ENCODE measurements around the gene NPAS3.

Gene NPAS3

GRCh38 chr14:33598582-33598981 is 659.9 kb downstream of the NPAS3 start:
- Histone ChIP-seq H3K27me3 (ENCODE audit: low read depth, low read length) (no peaks in the 10 kb centered on the region), H3K9ac (ENCODE audit: low read length) (no peak overlapping the region), H3K27ac (ENCODE audit: low read length) (no peak overlapping the region), H3K4me3 (ENCODE audit: low read length) (no peak overlapping the region), H3K4me2 (ENCODE audit: low read length) (no peak overlapping the region), H3K9me3 (ENCODE audit: insufficient read depth, low read length) (no peaks in the 10 kb centered on the region), H4K20me1 (ENCODE audit: insufficient read depth, low read length) (no peaks in the 10 kb centered on the region), H3K4me1 (ENCODE audit: low read length) (peaks cover 4% of the 10 kb centered on the region; the same call in 1 of the 2 replicates), H2AFZ (ENCODE audit: low read depth, low read length) (no peak overlapping the region), H3K79me2 (ENCODE audit: low read length) (no peaks in the 10 kb centered on the region), H3K36me3 (replicated peaks; ENCODE audit: low read depth, low read length) (no peaks in the 10 kb centered on the region)
- no peak for TF ChIP-seq EZH2phosphoT487 (IDR thresholded peaks at IDR 0.05; ENCODE audit: low read depth)
- no peak for TF ChIP-seq CTCF (IDR thresholded peaks at IDR 0.05; ENCODE audit: low read depth, low read length)

DNA sequence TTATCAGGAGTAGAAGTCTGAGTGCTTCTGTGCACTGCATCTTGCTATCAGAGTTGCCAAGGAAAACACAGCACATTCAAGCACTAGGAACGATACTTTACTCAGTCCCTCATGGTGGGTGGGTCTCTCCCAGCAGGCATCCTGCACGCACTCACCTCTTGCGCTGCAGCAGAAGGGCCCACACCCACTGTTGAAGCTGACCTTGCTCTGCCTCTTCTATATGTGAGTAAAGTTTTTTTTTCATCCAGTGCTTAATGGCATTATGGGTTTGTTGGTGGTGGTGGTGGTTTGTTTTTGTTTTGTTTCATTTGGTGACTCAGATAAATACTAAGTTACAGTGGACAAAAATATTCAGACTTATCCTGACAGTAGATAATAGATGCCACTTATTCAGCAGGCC is 663.7 kb downstream of the NPAS3 start:
- Histone ChIP-seq H2AFZ (ENCODE audit: low read depth, low read length) (no peak overlapping the region), H3K27ac (ENCODE audit: low read length) (no peak overlapping the region), H3K27me3 (ENCODE audit: low read depth, low read length) (no peaks in the 10 kb centered on the region)

GRCh38 chr14:33606591-33606990 is 667.9 kb downstream of the NPAS3 start:
- Histone ChIP-seq H3K79me2 (ENCODE audit: low read length) (no peaks in the 10 kb centered on the region), H3K4me2 (ENCODE audit: low read length) (no peak overlapping the region), H2AFZ (ENCODE audit: low read depth, low read length) (no peak overlapping the region), H3K9me3 (ENCODE audit: insufficient read depth, low read length) (no peaks in the 10 kb centered on the region), H3K36me3 (replicated peaks; ENCODE audit: low read depth, low read length) (no peaks in the 10 kb centered on the region), H3K4me3 (ENCODE audit: low read length) (no peak overlapping the region), H3K9ac (ENCODE audit: low read length) (no peak overlapping the region), H3K4me1 (ENCODE audit: low read length) (peaks cover 5% of the 10 kb centered on the region; the same call in 1 of the 2 replicates), H3K27ac (ENCODE audit: low read length) (no peak overlapping the region), H3K27me3 (ENCODE audit: low read depth, low read length) (no peaks in the 10 kb centered on the region), H4K20me1 (ENCODE audit: insufficient read depth, low read length) (no peaks in the 10 kb centered on the region)
- TF ChIP-seq EZH2phosphoT487 (IDR thresholded peaks at IDR 0.05; ENCODE audit: low read depth): no peak
- no peak for TF ChIP-seq CTCF (IDR thresholded peaks at IDR 0.05; ENCODE audit: low read depth, low read length)

More for the DNA sequence above, 663.7 kb downstream of the NPAS3 start:
- Histone ChIP-seq H3K4me1 (ENCODE audit: low read length) (peaks cover 5% of the 10 kb centered on the region; the same call in 1 of the 2 replicates), H3K36me3 (replicated peaks; ENCODE audit: low read depth, low read length) (no peaks in the 10 kb centered on the region), H4K20me1 (ENCODE audit: insufficient read depth, low read length) (no peaks in the 10 kb centered on the region), H3K4me2 (ENCODE audit: low read length) (no peak overlapping the region), H3K4me3 (ENCODE audit: low read length) (no peak overlapping the region), H3K9ac (ENCODE audit: low read length) (no peak overlapping the region), H3K9me3 (ENCODE audit: insufficient read depth, low read length) (no peaks in the 10 kb centered on the region), H3K79me2 (ENCODE audit: low read length) (no peaks in the 10 kb centered on the region)
- TF ChIP-seq EZH2phosphoT487 (IDR thresholded peaks at IDR 0.05; ENCODE audit: low read depth) (no peak), CTCF (IDR thresholded peaks at IDR 0.05; ENCODE audit: low read depth, low read length) (no peak)

GRCh38 chr14:33609582-33609981 is 670.9 kb downstream of the NPAS3 start:
- H3K79me2 ChIP-seq (ENCODE audit: low read length): no peaks in the 10 kb centered on the region
- no peaks in the 10 kb centered on the region for H3K4me1 ChIP-seq (ENCODE audit: low read length)
- H3K9me3 ChIP-seq (ENCODE audit: insufficient read depth, low read length): no peaks in the 10 kb centered on the region
- H3K9ac ChIP-seq (ENCODE audit: low read length): no peak overlapping the region
- TF ChIP-seq CTCF (IDR thresholded peaks at IDR 0.05; ENCODE audit: low read depth, low read length) (no peak), EZH2phosphoT487 (IDR thresholded peaks at IDR 0.05; ENCODE audit: low read depth) (no peak)
- H3K4me2 ChIP-seq (ENCODE audit: low read length): no peak overlapping the region
- H4K20me1 ChIP-seq (ENCODE audit: insufficient read depth, low read length): no peaks in the 10 kb centered on the region
- no peaks in the 10 kb centered on the region for H3K36me3 ChIP-seq (replicated peaks; ENCODE audit: low read depth, low read length)
- no peaks in the 10 kb centered on the region for H3K27me3 ChIP-seq (ENCODE audit: low read depth, low read length)
- H2AFZ ChIP-seq (ENCODE audit: low read depth, low read length): no peak overlapping the region
- H3K27ac ChIP-seq (ENCODE audit: low read length): no peak overlapping the region
- H3K4me3 ChIP-seq (ENCODE audit: low read length): no peak overlapping the region

Data from OCI-LY3 (cell line).